ENCODE data around the gene CFAP107.

GRCh38 chr1:12739613-12740012 lies 6.4 kb upstream of the CFAP107 start:
- no peak for TF ChIP-seq CTCF (IDR thresholded peaks at IDR 0.05)
- TF ChIP-seq POLR2A (IDR thresholded peaks at IDR 0.05), result no peak

All from tibial nerve (tissue), 3 donors.